ENCODE measurements around the gene ASMTL. TPM values are rescaled to one million over a fixed set of nuclear protein-coding genes. Genes with fewer than 3 reads are reported as not detected.

Gene ASMTL
- total RNA-seq, 1 donor from 2014 or later: 4.7 TPM

GRCh38 chrX:1354036-1355019 is 98.4 kb downstream of the ASMTL start:
- no peak for TF ChIP-seq CTCF (IDR thresholded peaks at IDR 0.05; ENCODE audit: insufficient read depth, low read length, severe bottlenecking)
- Histone ChIP-seq H3K4me3 (ENCODE audit: low read depth, low read length) (no peak overlapping the region), H3K36me3 (ENCODE audit: control insufficient read depth, insufficient read depth, low read length) (no peaks in the 10 kb centered on the region), H3K27me3 (ENCODE audit: control insufficient read depth, insufficient read depth, low read length) (no peaks in the 10 kb centered on the region)
- DNase-seq (ENCODE audit: low read depth) (no peak), FAIRE-seq (no peak)

Other genes starting within 250 kb of the ASMTL start
- gene CRLF2, start 240.3 kb downstream of the ASMTL start, total RNA-seq: not detected in 2 replicates
- 0.26 TPM in 1 of 2 replicates, not detected in the other for gene CSF2RA, start 184.1 kb downstream of the ASMTL start, total RNA-seq
- gene IL3RA, start 116.1 kb downstream of the ASMTL start, total RNA-seq: not detected in 2 replicates
- 251 and 335 TPM in 2 replicates for gene SLC25A6, start 60.8 kb downstream of the ASMTL start, total RNA-seq
- not detected in 2 replicates for gene P2RY8, start 84.3 kb upstream of the ASMTL start, total RNA-seq
- 22.6 and 27.1 TPM in 2 replicates for gene AKAP17A, start 138.7 kb upstream of the ASMTL start, total RNA-seq
- gene ASMT, start 162.2 kb upstream of the ASMTL start, total RNA-seq: under 0.01 and 0.13 TPM in 2 replicates